Chondrocyte (in vitro differentiated cells): ENCODE results near the gene AREL1. TPM values are rescaled to one million over a fixed set of nuclear protein-coding genes. Genes with fewer than 3 reads are reported as not detected.
A peak's percentile ranks its signal among the peaks of the same experiment; 100 is the strongest.

Source experiments
- DNase-seq: peaks from one replicate; pipeline ENCODE4 v3.0.0; 2021; ENCODE audit warnings: mixed read lengths, low spot score
- H3K27ac Mint-ChIP-seq: one replicate; pipeline ENCODE4 v1.8.0; 2021; ENCODE audit warnings: mild to moderate bottlenecking, moderate library complexity, mixed read lengths; ENCODE audit not compliant: unreplicated experiment
- H3K27me3 Mint-ChIP-seq: 2 replicates; pipeline ENCODE4 v1.8.0; 2021; ENCODE audit warnings: low read depth, mixed read lengths
- H3K36me3 Mint-ChIP-seq: 2 replicates; pipeline ENCODE4 v1.8.0; 2021; ENCODE audit warnings: low read depth, mixed read lengths
- H3K4me1 Mint-ChIP-seq: 2 replicates; pipeline ENCODE4 v1.8.0; 2021; ENCODE audit warnings: low read depth, mild to moderate bottlenecking, mixed read lengths
- H3K4me3 Mint-ChIP-seq: one replicate; pipeline ENCODE4 v1.8.0; 2021; ENCODE audit warnings: mild to moderate bottlenecking, moderate library complexity, mixed read lengths; ENCODE audit not compliant: unreplicated experiment
- H3K9me3 Mint-ChIP-seq: 2 replicates; pipeline ENCODE4 v1.8.0; 2021; ENCODE audit warnings: low read depth, mixed read lengths
- CTCF ChIP-seq: fragments of 200-600 bp; sonication (generic); IDR thresholded peaks from 2 replicates; pipeline ENCODE4 v1.5.0; 2021; ENCODE audit warnings: antibody characterized with exemption, mild to moderate bottlenecking, moderate library complexity
- total RNA-seq: library from RNA; stranded (reverse); gene quantifications from 3 replicates; pipeline ENCODE4 v1.2.1, GENCODE V29; 2021

Gene AREL1
- total RNA-seq, 1 donor from 2014 or later: 34.7 TPM

GRCh38 chr14:74747237-74747636 is 34.4 kb upstream of the AREL1 start:
- peaks cover 5% of the 10 kb centered on the region for H3K9me3 Mint-ChIP-seq
- DNase-seq: no peak
- no peaks in the 10 kb centered on the region for H3K27me3 Mint-ChIP-seq

GRCh38 chr14:74739293-74740030 is 26.6 kb upstream of the AREL1 start:
- Mint-ChIP-seq H3K4me3 (no peak overlapping the region), H3K27ac (no peak overlapping the region), H3K36me3 (peaks cover 15% of the 10 kb centered on the region), H3K27me3 (no peaks in the 10 kb centered on the region), H3K9me3 (peaks cover 3% of the 10 kb centered on the region), H3K4me1 (no peaks in the 10 kb centered on the region)
- no peak for TF ChIP-seq CTCF
- DNase-seq: no peak

More at GRCh38 chr14:74747237-74747636, 34.4 kb upstream of the AREL1 start:
- H3K27ac Mint-ChIP-seq: no peak overlapping the region
- no peak overlapping the region for H3K4me3 Mint-ChIP-seq
- H3K4me1 Mint-ChIP-seq: no peaks in the 10 kb centered on the region
- no peak for TF ChIP-seq CTCF
- no peaks in the 10 kb centered on the region for H3K36me3 Mint-ChIP-seq

GRCh38 chr14:74737753-74738325 is 25.0 kb upstream of the AREL1 start:
- Mint-ChIP-seq H3K9me3 (peaks cover 3% of the 10 kb centered on the region), H3K27ac (peak overlapping the region; percentile 12), H3K4me3 (no peak overlapping the region), H3K4me1 (no peaks in the 10 kb centered on the region), H3K27me3 (no peaks in the 10 kb centered on the region), H3K36me3 (peaks cover 19% of the 10 kb centered on the region)
- TF ChIP-seq CTCF: no peak
- DNase-seq: no peak

GRCh38 chr14:74735125-74735524 is 22.2 kb upstream of the AREL1 start:
- Mint-ChIP-seq H3K4me3 (no peak overlapping the region), H3K27ac (no peak overlapping the region), H3K27me3 (no peaks in the 10 kb centered on the region), H3K36me3 (peaks cover 19% of the 10 kb centered on the region), H3K9me3 (peaks cover 3% of the 10 kb centered on the region), H3K4me1 (peaks cover 3% of the 10 kb centered on the region)
- TF ChIP-seq CTCF: no peak
- no peak for DNase-seq

- no peak overlapping the region for H3K4me3 Mint-ChIP-seq
- H3K4me1 Mint-ChIP-seq: peaks cover 3% of the 10 kb centered on the region
- H3K36me3 Mint-ChIP-seq: peaks cover 13% of the 10 kb centered on the region
- no peaks in the 10 kb centered on the region for H3K27me3 Mint-ChIP-seq
- no peak overlapping the region for H3K27ac Mint-ChIP-seq
- no peaks in the 10 kb centered on the region for H3K9me3 Mint-ChIP-seq
- no peak for DNase-seq
- TF ChIP-seq CTCF: no peak
Observed at GRCh38 chr14:74733221-74733620, 20.3 kb upstream of the AREL1 start.
